Measurements from ENCODE around the gene DOK5.

DOK5 gene

DNA sequence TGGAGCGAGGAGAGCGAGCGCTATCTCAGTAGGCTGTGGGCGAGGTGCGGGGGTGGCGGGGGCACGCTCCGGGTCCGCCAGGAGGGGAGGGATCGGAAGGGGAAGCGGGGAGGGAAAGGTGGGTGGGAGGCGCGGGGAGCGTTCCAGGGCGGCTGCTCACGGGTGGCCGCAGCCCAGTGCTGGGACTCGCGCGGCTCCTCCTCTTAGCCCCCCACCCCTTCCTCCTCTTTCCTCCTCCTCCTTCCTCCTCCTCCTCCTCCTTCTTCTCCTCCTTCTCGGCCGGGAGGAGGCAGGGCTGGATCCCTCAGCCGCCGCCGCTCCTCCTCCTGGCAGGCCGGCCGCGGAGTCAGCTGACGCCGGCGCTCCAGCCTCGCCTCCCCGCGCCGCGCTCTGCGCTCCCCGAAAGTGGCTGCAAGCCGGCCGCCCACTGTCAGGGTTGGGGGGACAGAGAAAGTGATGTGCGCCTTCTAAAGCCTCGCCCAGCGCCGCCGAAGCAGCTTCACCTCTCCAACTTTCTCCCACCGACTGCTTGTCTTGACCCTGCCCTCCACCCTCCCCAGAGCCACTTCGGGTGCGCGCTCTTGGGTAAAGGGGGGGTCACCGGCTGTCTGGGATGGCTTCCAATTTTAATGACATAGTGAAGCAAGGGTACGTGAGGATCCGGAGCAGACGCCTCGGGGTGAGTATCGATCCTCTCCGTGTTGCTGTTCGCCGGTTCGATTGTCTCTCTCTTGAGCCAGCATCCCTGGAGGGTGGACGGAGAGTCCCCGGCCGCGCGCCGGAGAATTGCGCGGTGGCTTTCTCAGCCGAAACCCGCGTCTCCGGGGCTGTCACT lies at the start of gene DOK5:
TSS of gene DOK5 (plus strand) at position 260 of the 835 bp plus-strand sequence. CDS start at position 614, 354 bp downstream.
- H3K4me2 ChIP-seq (ENCODE audit: low read length) = no peak within 1 kb of the TSS
- H4K20me1 ChIP-seq (ENCODE audit: control insufficient read depth, insufficient read depth, low read depth, low read length) = no peaks in the 10 kb centered on the region
- no peak within 1 kb of the TSS for H3K4me3 ChIP-seq (ENCODE audit: low read length)
- no peaks in the 10 kb centered on the region for H3K4me1 ChIP-seq (ENCODE audit: control insufficient read depth, low read length)
- H3K36me3 ChIP-seq (ENCODE audit: control insufficient read depth, low read length) = no peaks in the 10 kb centered on the region
- H3K27ac ChIP-seq (ENCODE audit: low read depth, low read length) = no peak within 1 kb of the TSS
- H3K9me2 ChIP-seq (replicated peaks; ENCODE audit: control insufficient read depth, low read length) = no peaks in the 10 kb centered on the region
- H3F3A ChIP-seq (ENCODE audit: control insufficient read depth, insufficient read depth) = no peaks in the 10 kb centered on the region
- H3K27me3 ChIP-seq (ENCODE audit: control insufficient read depth, low read length) = no peaks in the 10 kb centered on the region
- no peaks in the 10 kb centered on the region for H3K79me2 ChIP-seq (ENCODE audit: control insufficient read depth, low read length)
- H3K9me3 ChIP-seq (ENCODE audit: control insufficient read depth, insufficient read depth, low read length) = no peaks in the 10 kb centered on the region
- TF ChIP-seq EZH2phosphoT487 (IDR thresholded peaks at IDR 0.05; ENCODE audit: borderline replicate concordance, low read length) (no peak), CTCF (IDR thresholded peaks at IDR 0.05; ENCODE audit: low read depth, low read length, poor library complexity, severe bottlenecking) (no peak)

DNA sequence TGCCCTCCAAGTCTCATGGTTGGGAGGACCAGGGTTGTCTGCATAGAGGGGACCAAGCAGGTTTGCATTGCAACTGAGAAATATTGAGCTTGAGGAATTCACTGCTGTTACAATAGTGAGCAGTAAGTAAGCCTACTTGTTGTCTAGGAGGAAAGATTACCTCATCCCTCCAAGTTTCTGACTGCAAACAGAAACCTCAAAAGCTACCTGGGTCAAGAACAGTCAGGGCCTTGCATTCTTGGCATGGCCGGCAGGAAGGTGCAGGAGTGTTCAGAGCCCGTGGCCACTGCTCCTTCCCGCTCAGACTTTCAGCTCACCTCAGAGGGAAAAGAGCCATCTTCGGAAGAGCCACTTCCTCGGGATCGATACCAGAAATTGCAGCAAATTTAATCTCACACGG lies 46.0 kb upstream of the DOK5 start:
- Histone ChIP-seq H3K27ac (ENCODE audit: low read depth, low read length) (no peak overlapping the region), H3K4me2 (ENCODE audit: low read length) (no peak overlapping the region), H3K27me3 (ENCODE audit: control insufficient read depth, low read length) (no peaks in the 10 kb centered on the region), H3F3A (ENCODE audit: control insufficient read depth, insufficient read depth) (no peaks in the 10 kb centered on the region), H3K79me2 (ENCODE audit: control insufficient read depth, low read length) (no peaks in the 10 kb centered on the region), H3K9me3 (ENCODE audit: control insufficient read depth, insufficient read depth, low read length) (no peaks in the 10 kb centered on the region), H3K36me3 (ENCODE audit: control insufficient read depth, low read length) (no peaks in the 10 kb centered on the region), H3K4me3 (ENCODE audit: low read length) (no peak overlapping the region), H3K4me1 (ENCODE audit: control insufficient read depth, low read length) (no peaks in the 10 kb centered on the region), H4K20me1 (ENCODE audit: control insufficient read depth, insufficient read depth, low read depth, low read length) (no peaks in the 10 kb centered on the region), H3K9me2 (replicated peaks; ENCODE audit: control insufficient read depth, low read length) (no peaks in the 10 kb centered on the region)
- TF ChIP-seq CTCF (IDR thresholded peaks at IDR 0.05; ENCODE audit: low read depth, low read length, poor library complexity, severe bottlenecking) = no peak
- TF ChIP-seq EZH2phosphoT487 (IDR thresholded peaks at IDR 0.05; ENCODE audit: borderline replicate concordance, low read length) = no peak

- H3K9me3 ChIP-seq (ENCODE audit: control insufficient read depth, insufficient read depth, low read length) = no peaks in the 10 kb centered on the region
- H3F3A ChIP-seq (ENCODE audit: control insufficient read depth, insufficient read depth) = no peaks in the 10 kb centered on the region
- H3K9me2 ChIP-seq (replicated peaks; ENCODE audit: control insufficient read depth, low read length) = no peaks in the 10 kb centered on the region
- H3K27ac ChIP-seq (ENCODE audit: low read depth, low read length) = no peak overlapping the region
- TF ChIP-seq EZH2phosphoT487 (IDR thresholded peaks at IDR 0.05; ENCODE audit: borderline replicate concordance, low read length) (no peak), CTCF (IDR thresholded peaks at IDR 0.05; ENCODE audit: low read depth, low read length, poor library complexity, severe bottlenecking) (no peak)
- H3K27me3 ChIP-seq (ENCODE audit: control insufficient read depth, low read length) = no peaks in the 10 kb centered on the region
- no peak overlapping the region for H3K4me3 ChIP-seq (ENCODE audit: low read length)
- no peaks in the 10 kb centered on the region for H3K79me2 ChIP-seq (ENCODE audit: control insufficient read depth, low read length)
- H3K4me1 ChIP-seq (ENCODE audit: control insufficient read depth, low read length) = no peaks in the 10 kb centered on the region
- H3K36me3 ChIP-seq (ENCODE audit: control insufficient read depth, low read length) = no peaks in the 10 kb centered on the region
- no peaks in the 10 kb centered on the region for H4K20me1 ChIP-seq (ENCODE audit: control insufficient read depth, insufficient read depth, low read depth, low read length)
- H3K4me2 ChIP-seq (ENCODE audit: low read length) = no peak overlapping the region
These were observed 44.0 kb upstream of the DOK5 start for GRCh38 chr20:54431156-54431944.

All from DOHH2 (cell line).